SU-DHL-6 (cell line): ENCODE data around the gene SPNS2.

Experiments used
- CTCF ChIP-seq: fragments of 200-600 bp; sonication (generic); IDR thresholded peaks from one replicate; pipeline ENCODE4 v1.5.1; 2017; ENCODE audit warnings: antibody characterized with exemption, mild to moderate bottlenecking, low read length, moderate library complexity; ENCODE audit not compliant: insufficient read depth, poor library complexity, severe bottlenecking
- EZH2phosphoT487 ChIP-seq: fragments of 200-600 bp; sonication (generic), shearing (Covaris generic); conservative IDR thresholded peaks from 2 replicates; pipeline ENCODE4 v1.6.1; 2018; ENCODE audit warnings: mild to moderate bottlenecking, antibody characterized with exemption, low read length, moderate library complexity, mixed read lengths

DNA sequence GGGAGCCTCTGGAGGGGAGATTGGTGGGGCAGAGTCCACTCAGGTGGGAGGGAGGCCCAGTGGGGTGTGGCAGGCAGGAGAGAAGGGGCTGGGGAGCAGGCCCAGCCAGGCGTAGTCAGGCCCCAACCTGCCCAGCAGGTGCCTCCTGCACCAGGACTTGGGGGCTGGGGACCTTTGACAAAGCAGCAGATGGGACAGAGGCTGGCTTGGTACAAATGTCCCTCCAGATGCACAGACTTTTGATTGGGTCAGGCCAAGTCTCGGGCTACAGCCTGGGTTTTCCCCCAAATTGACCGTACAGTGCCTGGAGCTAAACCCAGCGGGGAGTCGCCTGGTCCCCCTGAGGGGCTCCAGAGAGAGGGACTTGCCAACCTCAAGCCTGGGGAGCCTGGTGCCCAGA is 61.3 kb downstream of the SPNS2 start:
- TF ChIP-seq CTCF (no peak), EZH2phosphoT487 (no peak)
